Osteocyte (in vitro differentiated cells): ENCODE results near the gene ARL13A. TPM values are rescaled to one million over a fixed set of nuclear protein-coding genes. Genes with fewer than 3 reads are reported as not detected.

Experiments
- DNase-seq: peaks from one replicate; pipeline ENCODE4 v3.0.0; 2021; ENCODE audit warnings: mixed read lengths; ENCODE audit not compliant: unreplicated experiment; ENCODE audit errors: extremely low spot score
- H3K27ac Mint-ChIP-seq: one replicate; pipeline ENCODE4 v1.8.0; 2021; ENCODE audit warnings: mild to moderate bottlenecking, mixed read lengths; ENCODE audit not compliant: unreplicated experiment
- H3K27me3 Mint-ChIP-seq: one replicate; pipeline ENCODE4 v1.8.0; 2021; ENCODE audit warnings: mixed read lengths; ENCODE audit not compliant: unreplicated experiment
- H3K36me3 Mint-ChIP-seq: one replicate; pipeline ENCODE4 v1.8.0; 2021; ENCODE audit warnings: mixed read lengths; ENCODE audit not compliant: unreplicated experiment
- H3K4me1 Mint-ChIP-seq: one replicate; pipeline ENCODE4 v1.8.0; 2021; ENCODE audit warnings: mixed read lengths; ENCODE audit not compliant: unreplicated experiment
- H3K4me3 Mint-ChIP-seq: one replicate; pipeline ENCODE4 v1.8.0; 2021; ENCODE audit warnings: mild to moderate bottlenecking, moderate library complexity, mixed read lengths; ENCODE audit not compliant: unreplicated experiment
- H3K9me3 Mint-ChIP-seq: one replicate; pipeline ENCODE4 v1.8.0; 2021; ENCODE audit warnings: mixed read lengths; ENCODE audit not compliant: unreplicated experiment
- long read RNA-seq: library from polyadenylated mRNA; unstranded; transcript quantifications from one replicate; pipeline ENCODE4 v2.0.0, GENCODE V29; 2021
- total RNA-seq: library from RNA; stranded (reverse); gene quantifications from 2 replicates; pipeline ENCODE4 v1.2.1, GENCODE V29; 2021
- TF ChIP-seq, protein P1 (sequence below): fragments of 200-600 bp; sonication (generic); IDR thresholded peaks from 2 replicates; pipeline ENCODE4 v1.5.0; 2021; ENCODE audit warnings: antibody characterized with exemption, mild to moderate bottlenecking, moderate library complexity

ARL13A gene
- not detected in 2 replicates for total RNA-seq
- long read RNA-seq = 0 reads

DNA sequence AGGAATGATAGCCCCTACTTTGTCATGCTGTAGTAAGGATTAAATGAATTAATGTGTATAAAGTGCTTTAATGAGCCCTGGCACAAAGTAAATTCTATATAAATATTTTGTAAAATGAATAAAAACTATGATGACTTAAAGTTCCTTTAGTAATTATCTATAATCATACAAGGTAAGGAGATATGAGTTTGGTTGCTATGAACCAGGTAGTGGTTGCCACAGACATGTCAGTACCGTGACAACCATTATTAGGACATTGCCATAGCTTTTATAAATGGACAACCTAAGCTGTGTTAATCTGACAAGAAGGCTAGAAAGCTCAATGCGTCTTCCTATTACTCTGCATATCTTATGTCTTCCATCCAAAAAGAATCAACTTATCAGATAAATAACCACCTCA is at the start of gene ARL13A:
ARL13A (plus strand) TSS at position 301 of the 400 bp plus-strand sequence. CDS start 3,982 bp downstream, outside the sequence.
- H3K27me3 Mint-ChIP-seq = no peaks in the 10 kb centered on the region
- TF ChIP-seq, protein P1, sequence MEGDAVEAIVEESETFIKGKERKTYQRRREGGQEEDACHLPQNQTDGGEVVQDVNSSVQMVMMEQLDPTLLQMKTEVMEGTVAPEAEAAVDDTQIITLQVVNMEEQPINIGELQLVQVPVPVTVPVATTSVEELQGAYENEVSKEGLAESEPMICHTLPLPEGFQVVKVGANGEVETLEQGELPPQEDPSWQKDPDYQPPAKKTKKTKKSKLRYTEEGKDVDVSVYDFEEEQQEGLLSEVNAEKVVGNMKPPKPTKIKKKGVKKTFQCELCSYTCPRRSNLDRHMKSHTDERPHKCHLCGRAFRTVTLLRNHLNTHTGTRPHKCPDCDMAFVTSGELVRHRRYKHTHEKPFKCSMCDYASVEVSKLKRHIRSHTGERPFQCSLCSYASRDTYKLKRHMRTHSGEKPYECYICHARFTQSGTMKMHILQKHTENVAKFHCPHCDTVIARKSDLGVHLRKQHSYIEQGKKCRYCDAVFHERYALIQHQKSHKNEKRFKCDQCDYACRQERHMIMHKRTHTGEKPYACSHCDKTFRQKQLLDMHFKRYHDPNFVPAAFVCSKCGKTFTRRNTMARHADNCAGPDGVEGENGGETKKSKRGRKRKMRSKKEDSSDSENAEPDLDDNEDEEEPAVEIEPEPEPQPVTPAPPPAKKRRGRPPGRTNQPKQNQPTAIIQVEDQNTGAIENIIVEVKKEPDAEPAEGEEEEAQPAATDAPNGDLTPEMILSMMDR = no peak
- H3K4me1 Mint-ChIP-seq = peaks cover 2% of the 10 kb centered on the region

DNA sequence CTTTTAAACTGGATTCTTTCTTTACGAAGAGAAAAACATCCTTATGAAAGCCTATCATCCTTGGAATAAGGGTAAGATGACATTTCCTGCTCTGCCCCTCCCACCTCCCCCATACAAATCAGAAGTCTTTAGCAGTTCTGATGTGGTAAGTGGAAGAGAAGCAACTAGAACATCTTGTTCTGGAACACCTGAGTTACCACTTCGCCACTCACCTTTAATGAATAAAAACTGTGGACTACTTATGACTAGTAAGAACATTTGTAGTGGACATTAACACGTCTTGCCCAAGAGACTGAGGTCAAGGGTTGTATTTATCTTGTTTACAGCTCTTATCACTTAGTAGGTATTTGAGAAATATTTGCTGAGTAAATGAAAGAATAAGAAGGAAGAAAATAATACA is 45.1 kb upstream of the ARL13A start:
- no peaks in the 10 kb centered on the region for H3K9me3 Mint-ChIP-seq
- H3K27me3 Mint-ChIP-seq = peaks cover 7% of the 10 kb centered on the region
- no peaks in the 10 kb centered on the region for H3K36me3 Mint-ChIP-seq
- peaks cover 5% of the 10 kb centered on the region for H3K4me1 Mint-ChIP-seq
- DNase-seq = no peak
- no peak overlapping the region for H3K4me3 Mint-ChIP-seq
- TF ChIP-seq, protein P1 = no peak
- H3K27ac Mint-ChIP-seq = no peak overlapping the region

More for the DNA sequence above, at the start of gene ARL13A:
- H3K9me3 Mint-ChIP-seq = peaks cover 22% of the 10 kb centered on the region
- DNase-seq = no peak
- no peak within 1 kb of the TSS for H3K27ac Mint-ChIP-seq
- H3K36me3 Mint-ChIP-seq = no peaks in the 10 kb centered on the region
- no peak within 1 kb of the TSS for H3K4me3 Mint-ChIP-seq

DNA sequence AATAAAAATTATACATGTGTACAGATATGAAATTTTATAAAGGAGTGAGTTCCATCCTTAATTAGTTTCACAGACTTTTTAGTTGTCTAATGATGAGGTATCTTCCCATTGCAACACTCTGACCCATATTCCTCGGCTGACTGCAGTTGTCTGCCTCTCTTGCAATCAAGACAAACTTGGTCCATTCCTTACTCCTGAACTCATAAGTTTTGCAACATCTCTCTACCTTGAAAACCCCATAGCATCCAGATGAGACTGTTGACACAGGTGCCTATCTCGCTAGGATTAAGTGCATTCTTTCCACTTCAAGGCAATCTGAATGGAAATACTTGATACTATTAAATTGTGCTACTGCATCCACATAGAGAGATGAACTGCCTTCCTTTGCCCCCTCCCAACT is 43.1 kb upstream of the ARL13A start:
- peaks cover 4% of the 10 kb centered on the region for H3K9me3 Mint-ChIP-seq
- peaks cover 5% of the 10 kb centered on the region for H3K4me1 Mint-ChIP-seq
- H3K36me3 Mint-ChIP-seq = no peaks in the 10 kb centered on the region
- TF ChIP-seq, protein P1 = no peak
- DNase-seq = no peak
- H3K27ac Mint-ChIP-seq = no peak overlapping the region
- H3K4me3 Mint-ChIP-seq = no peak overlapping the region
- peaks cover 4% of the 10 kb centered on the region for H3K27me3 Mint-ChIP-seq

DNA sequence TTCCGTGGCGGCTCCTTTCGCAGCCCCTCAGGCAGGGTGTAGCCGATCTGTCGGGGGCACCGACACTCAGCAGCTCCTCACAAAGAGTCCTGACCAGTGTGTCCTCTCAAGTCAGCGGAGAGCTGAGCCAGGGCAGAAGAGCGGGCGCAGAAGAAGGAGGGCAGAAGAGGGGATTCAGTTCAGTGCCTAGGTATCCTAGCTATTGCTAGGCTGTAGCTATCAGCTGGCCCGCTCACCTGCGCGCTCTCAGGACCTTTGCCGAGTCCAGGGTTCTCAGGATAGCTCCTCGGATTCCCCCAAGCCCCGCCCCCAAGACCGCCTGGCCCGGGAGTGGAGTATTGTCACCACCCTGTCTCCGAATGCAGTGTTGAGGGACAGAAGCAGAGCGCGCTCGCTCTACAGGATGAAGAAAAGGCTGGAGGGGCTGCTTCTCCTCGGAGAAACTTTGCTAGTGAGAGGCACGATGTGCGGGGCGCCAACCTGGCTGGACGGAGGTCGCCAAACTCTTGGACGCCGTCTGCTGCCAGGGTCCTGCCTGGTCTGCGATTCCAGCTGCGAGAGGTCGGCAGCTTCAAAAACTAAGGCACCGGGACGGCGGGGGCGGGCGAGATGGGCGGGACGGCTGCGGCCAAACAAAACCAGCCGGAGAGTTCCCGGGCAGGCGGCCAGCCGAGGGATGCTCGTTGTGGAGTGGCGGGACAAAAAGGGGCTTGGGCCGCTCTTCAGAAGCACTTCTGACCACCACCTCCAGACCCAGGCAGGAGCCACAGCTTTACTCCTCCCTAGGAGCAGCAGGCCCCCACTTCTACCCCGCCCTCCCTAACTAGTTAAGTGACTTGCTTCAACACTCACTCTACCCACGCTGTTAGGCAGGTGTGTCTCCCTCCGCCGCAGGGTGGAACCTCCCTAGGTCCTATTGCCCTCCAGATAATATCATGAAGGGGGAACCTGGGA is 40.6 kb upstream of the ARL13A start, which contains the start of gene XKRX:
XKRX (minus strand) TSS at position 258 of the 954 bp plus-strand sequence. CDS start 613 bp downstream, outside the sequence.
- H3K27ac Mint-ChIP-seq = no peak within 1 kb of the TSS
- H3K4me1 Mint-ChIP-seq = peaks cover 5% of the 10 kb centered on the region

More for the DNA sequence above, 40.6 kb upstream of the ARL13A start, which contains the start of gene XKRX:
- Mint-ChIP-seq H3K27me3 (peaks cover 4% of the 10 kb centered on the region), H3K9me3 (peaks cover 13% of the 10 kb centered on the region), H3K4me3 (peak within 1 kb of the TSS; percentile 75), H3K36me3 (no peaks in the 10 kb centered on the region)
- TF ChIP-seq, protein P1 = no peak
- DNase-seq = no peak
